ENCODE results near the gene TGM2. TPM values are rescaled to one million over a fixed set of nuclear protein-coding genes. Genes with fewer than 3 reads are reported as not detected.
"Not testable (repeated sequence)": the region's sequence is repeated elsewhere in the genome, so short reads cannot be mapped to it uniquely, and the experiment has no call there.

Gene TGM2
- total and polyA plus RNA-seq, 2 donors (not counting 3 experiments of a cell fraction or from before 2014, with no cell fraction given), result 861 to 868 TPM

DNA sequence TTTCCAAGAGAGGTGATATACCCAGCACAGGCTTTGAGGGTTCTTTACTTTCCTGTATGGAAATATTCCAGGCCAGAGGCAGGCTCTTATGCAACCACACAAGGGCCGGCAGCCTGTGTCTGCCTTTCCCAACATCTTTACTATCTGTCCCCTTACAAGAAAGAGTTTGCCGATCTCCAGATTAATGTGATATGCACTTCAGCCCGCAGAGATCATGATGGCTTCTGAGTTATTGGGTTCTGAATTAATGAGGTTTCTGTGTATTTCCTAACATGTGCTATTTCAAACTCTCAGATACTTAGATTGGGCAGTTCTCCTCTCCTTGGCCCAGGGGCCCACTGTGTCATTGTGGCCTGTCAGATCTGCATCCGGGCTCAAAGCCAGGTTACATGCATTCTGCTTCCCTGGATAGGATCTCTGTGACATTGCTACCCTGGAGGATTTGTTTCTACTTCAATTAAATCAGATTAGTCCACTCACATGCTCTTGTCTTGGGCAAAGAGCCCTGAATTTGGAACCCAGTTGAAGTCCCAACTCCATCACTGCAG is 56.6 kb downstream of the TGM2 start:
- BruUV-seq (replicated peaks), result no TSS peak
- Histone ChIP-seq H3K27me3 (ENCODE audit: control insufficient read depth in 2 of 2, insufficient read depth in 2 of 2, low read length in 2 of 2) (no peaks in the 10 kb centered on the region), H3K79me2 (ENCODE audit: control insufficient read depth, insufficient read depth, low read length) (no peaks in the 10 kb centered on the region), H3K36me3 (ENCODE audit: control insufficient read depth in 2 of 2, extremely low read depth in 1 of 2, insufficient read depth in 2 of 2, low read length in 2 of 2) (no peaks in the 10 kb centered on the region), H3K9ac (replicated peaks; ENCODE audit: extremely low read depth, insufficient read depth, low read length) (no peak overlapping the region), H4K20me1 (replicated peaks; ENCODE audit: control insufficient read depth, extremely low read depth, insufficient read depth, low read length) (no peaks in the 10 kb centered on the region), H3K9me3 (replicated peaks; ENCODE audit: control insufficient read depth, insufficient read depth, low read length) (no peaks in the 10 kb centered on the region), H3K4me2 (ENCODE audit: insufficient read depth, low read length) (no peak overlapping the region), H3K27ac (ENCODE audit: insufficient read depth, low read depth, low read length) (no peak overlapping the region), H3K4me1 (ENCODE audit: control insufficient read depth, extremely low read depth, insufficient read depth, low read length) (peaks cover 33% of the 10 kb centered on the region), H3K9me1 (replicated peaks; ENCODE audit: control insufficient read depth, extremely low read depth, insufficient read depth, low read length) (no peaks in the 10 kb centered on the region), H3K4me3 (replicated peaks in 1 of 3; ENCODE audit: insufficient read depth in 1 of 3, low read depth in 1 of 3, low read length in 3 of 3) (no peak overlapping the region), H2AFZ (ENCODE audit: low read depth, low read length) (no peak overlapping the region)
- dilution Hi-C loops (cut with MboI; ENCODE audit: extremely low pct_ligation_motif_present, low sequenced_read_pairs) (no loop called here), intact Hi-C loops (cut with micrococcal nuclease) (no loop called here)
- FAIRE-seq (no peak), DNase-seq (ENCODE audit: low read depth, low spot score) (no peak)
- ChIA-PET CTCF (interaction anchor here (2.3 to 2.7 kb wide), 3 partner anchors 10 to 113 kb away, joined by 10 to 35 read pairs (median 11); no protein-coding TSS in a partner anchor), POLR2A (no interaction called here)
- TF ChIP-seq FOS (IDR thresholded peaks at IDR 0.05; ENCODE audit: borderline replicate concordance, insufficient read depth, low read length) (no peak), JUN (IDR thresholded peaks at IDR 0.05; ENCODE audit: borderline replicate concordance, insufficient read depth, insufficient read length, low read depth) (no peak), GATA2 (IDR thresholded peaks at IDR 0.05; ENCODE audit: insufficient read depth, insufficient read length, low read depth, low read length) (no peak), POLR2A (IDR thresholded peaks at IDR 0.05; ENCODE audit: low read depth, low read length) (no peak)
- TF ChIP-seq, protein P1, sequence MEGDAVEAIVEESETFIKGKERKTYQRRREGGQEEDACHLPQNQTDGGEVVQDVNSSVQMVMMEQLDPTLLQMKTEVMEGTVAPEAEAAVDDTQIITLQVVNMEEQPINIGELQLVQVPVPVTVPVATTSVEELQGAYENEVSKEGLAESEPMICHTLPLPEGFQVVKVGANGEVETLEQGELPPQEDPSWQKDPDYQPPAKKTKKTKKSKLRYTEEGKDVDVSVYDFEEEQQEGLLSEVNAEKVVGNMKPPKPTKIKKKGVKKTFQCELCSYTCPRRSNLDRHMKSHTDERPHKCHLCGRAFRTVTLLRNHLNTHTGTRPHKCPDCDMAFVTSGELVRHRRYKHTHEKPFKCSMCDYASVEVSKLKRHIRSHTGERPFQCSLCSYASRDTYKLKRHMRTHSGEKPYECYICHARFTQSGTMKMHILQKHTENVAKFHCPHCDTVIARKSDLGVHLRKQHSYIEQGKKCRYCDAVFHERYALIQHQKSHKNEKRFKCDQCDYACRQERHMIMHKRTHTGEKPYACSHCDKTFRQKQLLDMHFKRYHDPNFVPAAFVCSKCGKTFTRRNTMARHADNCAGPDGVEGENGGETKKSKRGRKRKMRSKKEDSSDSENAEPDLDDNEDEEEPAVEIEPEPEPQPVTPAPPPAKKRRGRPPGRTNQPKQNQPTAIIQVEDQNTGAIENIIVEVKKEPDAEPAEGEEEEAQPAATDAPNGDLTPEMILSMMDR (IDR thresholded peaks at IDR 0.05; ENCODE audit: extremely low read depth in 1 of 2, insufficient read depth in 1 of 2, low read depth in 1 of 2, low read length in 2 of 2), result no peak
- TF ChIP-seq, protein P2, sequence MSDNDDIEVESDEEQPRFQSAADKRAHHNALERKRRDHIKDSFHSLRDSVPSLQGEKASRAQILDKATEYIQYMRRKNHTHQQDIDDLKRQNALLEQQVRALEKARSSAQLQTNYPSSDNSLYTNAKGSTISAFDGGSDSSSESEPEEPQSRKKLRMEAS (IDR thresholded peaks at IDR 0.05; ENCODE audit: insufficient read depth, insufficient read length), result no peak

DNA sequence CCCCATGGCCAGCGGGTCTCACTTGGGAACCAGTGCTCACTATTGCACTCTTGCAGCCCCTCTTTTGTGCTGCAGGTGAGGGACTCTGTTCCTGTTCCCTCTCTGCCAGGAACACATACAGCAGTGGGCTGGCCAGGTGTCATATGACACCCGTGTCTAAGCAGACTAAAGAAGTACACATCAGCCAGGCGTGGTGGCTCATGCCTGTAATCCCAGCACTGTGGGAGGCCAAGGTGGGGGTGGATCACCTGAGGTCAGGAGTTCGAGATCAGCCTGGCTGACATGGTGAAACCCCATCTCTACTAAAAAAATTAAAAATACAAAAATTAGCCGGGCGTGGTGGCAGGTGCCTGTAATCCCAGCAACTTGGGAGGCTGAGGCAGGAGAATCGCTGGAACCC is 57.2 kb downstream of the TGM2 start:
- H3K4me1 ChIP-seq (ENCODE audit: control insufficient read depth, extremely low read depth, insufficient read depth, low read length), result peaks cover 31% of the 10 kb centered on the region
- FAIRE-seq; H3K36me3 ChIP-seq (ENCODE audit: control insufficient read depth in 2 of 2, extremely low read depth in 1 of 2, insufficient read depth in 2 of 2, low read length in 2 of 2); H2AFZ ChIP-seq (ENCODE audit: low read depth, low read length); H3K79me2 ChIP-seq (ENCODE audit: control insufficient read depth, insufficient read depth, low read length); H4K20me1 ChIP-seq (replicated peaks; ENCODE audit: control insufficient read depth, extremely low read depth, insufficient read depth, low read length); H3K27me3 ChIP-seq (ENCODE audit: control insufficient read depth in 2 of 2, insufficient read depth in 2 of 2, low read length in 2 of 2); H3K9me3 ChIP-seq (replicated peaks; ENCODE audit: control insufficient read depth, insufficient read depth, low read length); dilution Hi-C loops (cut with MboI; ENCODE audit: extremely low pct_ligation_motif_present, low sequenced_read_pairs); H3K4me3 ChIP-seq (replicated peaks in 1 of 3; ENCODE audit: insufficient read depth in 1 of 3, low read depth in 1 of 3, low read length in 3 of 3); intact Hi-C loops (cut with micrococcal nuclease); BruUV-seq (replicated peaks); H3K9me1 ChIP-seq (replicated peaks; ENCODE audit: control insufficient read depth, extremely low read depth, insufficient read depth, low read length); H3K9ac ChIP-seq (replicated peaks; ENCODE audit: extremely low read depth, insufficient read depth, low read length); DNase-seq (ENCODE audit: low read depth, low spot score); CTCF ChIA-PET; POLR2A ChIA-PET; H3K4me2 ChIP-seq (ENCODE audit: insufficient read depth, low read length); H3K27ac ChIP-seq (ENCODE audit: insufficient read depth, low read depth, low read length): not testable (repeated sequence)

DNA sequence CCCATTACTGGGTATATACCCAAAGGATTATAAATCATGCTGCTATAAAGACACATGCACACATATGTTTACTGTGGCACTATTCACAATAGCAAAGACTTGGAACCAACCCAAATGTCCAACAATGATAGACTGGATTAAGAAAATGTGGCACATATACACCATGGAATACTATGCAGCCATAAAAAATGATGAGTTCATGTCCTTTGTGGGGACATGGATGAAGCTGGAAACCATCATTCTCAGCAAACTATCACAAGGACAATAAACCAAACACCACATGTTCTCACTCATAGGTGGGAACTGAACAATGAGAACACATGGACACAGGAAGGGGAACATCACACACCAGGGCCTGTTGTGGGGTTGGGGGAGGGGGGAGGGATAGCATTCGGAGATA is 57.7 kb downstream of the TGM2 start:
- H3K9me3 ChIP-seq (replicated peaks; ENCODE audit: control insufficient read depth, insufficient read depth, low read length); H2AFZ ChIP-seq (ENCODE audit: low read depth, low read length); H3K27ac ChIP-seq (ENCODE audit: insufficient read depth, low read depth, low read length); dilution Hi-C loops (cut with MboI; ENCODE audit: extremely low pct_ligation_motif_present, low sequenced_read_pairs); H3K27me3 ChIP-seq (ENCODE audit: control insufficient read depth in 2 of 2, insufficient read depth in 2 of 2, low read length in 2 of 2); POLR2A ChIA-PET; intact Hi-C loops (cut with micrococcal nuclease); H3K36me3 ChIP-seq (ENCODE audit: control insufficient read depth in 2 of 2, extremely low read depth in 1 of 2, insufficient read depth in 2 of 2, low read length in 2 of 2); H3K4me3 ChIP-seq (replicated peaks in 1 of 3; ENCODE audit: insufficient read depth in 1 of 3, low read depth in 1 of 3, low read length in 3 of 3); BruUV-seq (replicated peaks); DNase-seq (ENCODE audit: low read depth, low spot score); H3K79me2 ChIP-seq (ENCODE audit: control insufficient read depth, insufficient read depth, low read length); H3K9me1 ChIP-seq (replicated peaks; ENCODE audit: control insufficient read depth, extremely low read depth, insufficient read depth, low read length); H3K4me2 ChIP-seq (ENCODE audit: insufficient read depth, low read length); FAIRE-seq; H3K9ac ChIP-seq (replicated peaks; ENCODE audit: extremely low read depth, insufficient read depth, low read length); H4K20me1 ChIP-seq (replicated peaks; ENCODE audit: control insufficient read depth, extremely low read depth, insufficient read depth, low read length): not testable (repeated sequence)
- H3K4me1 ChIP-seq (ENCODE audit: control insufficient read depth, extremely low read depth, insufficient read depth, low read length), result peaks cover 31% of the 10 kb centered on the region
- CTCF ChIA-PET, result interaction anchor here (2.8 kb wide), 1 partner anchor 34 kb away, joined by 8 read pairs; no protein-coding TSS in a partner anchor
